CD4-positive, alpha-beta T cell (primary cell): ENCODE results near the gene CFAP20DC. TPM values are rescaled to one million over a fixed set of nuclear protein-coding genes. Genes with fewer than 3 reads are reported as not detected.

Source experiments
- ATAC-seq: fragments of 200-7000 bp; cut with Tn5 transposase; one replicate; pipeline ENCODE4 v1.10.0; 2022; ENCODE audit warnings: mild to moderate bottlenecking; ENCODE audit not compliant: poor library complexity
- CTCF ChIA-PET: fragments of 350-600 bp; sonication (Branson Sonifier 250); formaldehyde crosslinking; loops from one replicate; lab custom pipeline; 2021; ENCODE audit warnings: antibody characterized with exemption, inconsistent platforms; lab: Charles Lee
- POLR2A ChIA-PET: fragments of 350-600 bp; sonication (Branson Sonifier 250); formaldehyde crosslinking; loops from one replicate; lab custom pipeline; 2021; ENCODE audit warnings: antibody characterized with exemption, inconsistent platforms; lab: Charles Lee
- DNase-seq, 14 experiments: peaks; one replicate each; pipeline ENCODE4 v3.0.0-alpha.2; 2013 to 2020; ENCODE audit warnings: mixed read lengths in 2 of 14
- H3K27ac ChIP-seq, 2 donors: one replicate each; pipeline versions ENCODE4 v1.5.1 to v1.7.0; 2013; ENCODE audit warnings: low read length in 2 of 2, low read depth in 1 of 2, mild to moderate bottlenecking in 1 of 2
- H3K27me3 ChIP-seq, 2 experiments: 1 replicate in 1 of 2; 2 replicates in 1 of 2; pipeline versions ENCODE4 v1.6.1 to v1.7.0; 2013; ENCODE audit warnings: low read length in 2 of 2, control low read depth in 1 of 2, mild to moderate bottlenecking in 1 of 2, moderate library complexity in 1 of 2; ENCODE audit not compliant: insufficient read depth in 2 of 2, control insufficient read depth in 1 of 2
- H3K36me3 ChIP-seq: one replicate; pipeline ENCODE4 v1.6.1; 2013; ENCODE audit warnings: low read length, control low read depth; ENCODE audit not compliant: insufficient read depth
- H3K4me1 ChIP-seq: one replicate; pipeline ENCODE4 v1.6.1; 2013; ENCODE audit warnings: low read length, control low read depth; ENCODE audit not compliant: insufficient read depth
- H3K4me3 ChIP-seq: one replicate; pipeline ENCODE4 v1.5.1; 2013; ENCODE audit warnings: mild to moderate bottlenecking, low read length, moderate library complexity
- H3K9me3 ChIP-seq, 2 experiments: 1 replicate in 1 of 2; 2 replicates in 1 of 2; pipeline versions ENCODE4 v1.6.1 to v1.7.0; 2013; ENCODE audit warnings: low read length in 2 of 2, mild to moderate bottlenecking in 2 of 2, control low read depth in 1 of 2, moderate library complexity in 1 of 2; ENCODE audit not compliant: control insufficient read depth in 1 of 2, insufficient read depth in 1 of 2
- H3K27ac Mint-ChIP-seq: one replicate; pipeline ENCODE4 v1.8.0; 2020; ENCODE audit warnings: mixed read lengths
- H3K27me3 Mint-ChIP-seq: one replicate; pipeline ENCODE4 v1.8.0; 2021; ENCODE audit warnings: mixed read lengths
- H3K36me3 Mint-ChIP-seq: one replicate; pipeline ENCODE4 v1.8.0; 2021; ENCODE audit warnings: low read depth, mixed read lengths
- H3K4me1 Mint-ChIP-seq: one replicate; pipeline ENCODE4 v1.8.0; 2021; ENCODE audit warnings: low read depth, mixed read lengths
- H3K4me3 Mint-ChIP-seq: one replicate; pipeline ENCODE4 v1.8.0; 2020; ENCODE audit warnings: mild to moderate bottlenecking, mixed read lengths
- H3K9me3 Mint-ChIP-seq: one replicate; pipeline ENCODE4 v1.8.0; 2020; ENCODE audit warnings: mixed read lengths
- intact Hi-C, 2 experiments: fragments of 100-400 bp; cut with DNase I in 1 of 2; cut with micrococcal nuclease in 1 of 2; formaldehyde crosslinking; loops; one replicate each; pipeline versions ENCODE4 v1.15.1 to v1.9.0; 2023 to 2025; cut with DNase I, micrococcal nuclease
- total RNA-seq, 174 experiments: library from RNA in 2 of 174; stranded (reverse) in 2 of 174; gene quantifications; one replicate each; pipeline ENCODE4 v1.2.3 and lab custom pipeline; 2021 to 2026
- TF ChIP-seq, protein P1 (sequence below): fragments of 200-600 bp; IDR thresholded peaks from one replicate; pipeline ENCODE4 v1.8.0; 2022; ENCODE audit warnings: antibody characterized with exemption, mild to moderate bottlenecking

Gene CFAP20DC
- total RNA-seq, 2 experiments from 2014 or later, result 0.11 to 0.20 TPM

- POLR2A ChIA-PET, result no interaction called here
- ATAC-seq, result no peak
Observed at GRCh38 chr3:58720526-58720925, 329.3 kb downstream of the CFAP20DC start.

GRCh38 chr3:58719684-58720083 lies 330.1 kb downstream of the CFAP20DC start:
- H3K36me3 Mint-ChIP-seq, result no peaks in the 10 kb centered on the region
- DNase-seq (no peak), ATAC-seq (no peak)
- Histone ChIP-seq H3K9me3 (no peaks in the 10 kb centered on the region), H3K4me3 (no peak overlapping the region), H3K4me1 (no peaks in the 10 kb centered on the region), H3K27ac (no peak overlapping the region), H3K36me3 (no peaks in the 10 kb centered on the region), H3K27me3 (peaks cover 0 to 2% of the 10 kb centered on the region in 2 experiments)
- H3K4me3 Mint-ChIP-seq, result no peak overlapping the region
- H3K9me3 Mint-ChIP-seq, result no peaks in the 10 kb centered on the region
- no peaks in the 10 kb centered on the region for H3K4me1 Mint-ChIP-seq
- TF ChIP-seq, protein P1, sequence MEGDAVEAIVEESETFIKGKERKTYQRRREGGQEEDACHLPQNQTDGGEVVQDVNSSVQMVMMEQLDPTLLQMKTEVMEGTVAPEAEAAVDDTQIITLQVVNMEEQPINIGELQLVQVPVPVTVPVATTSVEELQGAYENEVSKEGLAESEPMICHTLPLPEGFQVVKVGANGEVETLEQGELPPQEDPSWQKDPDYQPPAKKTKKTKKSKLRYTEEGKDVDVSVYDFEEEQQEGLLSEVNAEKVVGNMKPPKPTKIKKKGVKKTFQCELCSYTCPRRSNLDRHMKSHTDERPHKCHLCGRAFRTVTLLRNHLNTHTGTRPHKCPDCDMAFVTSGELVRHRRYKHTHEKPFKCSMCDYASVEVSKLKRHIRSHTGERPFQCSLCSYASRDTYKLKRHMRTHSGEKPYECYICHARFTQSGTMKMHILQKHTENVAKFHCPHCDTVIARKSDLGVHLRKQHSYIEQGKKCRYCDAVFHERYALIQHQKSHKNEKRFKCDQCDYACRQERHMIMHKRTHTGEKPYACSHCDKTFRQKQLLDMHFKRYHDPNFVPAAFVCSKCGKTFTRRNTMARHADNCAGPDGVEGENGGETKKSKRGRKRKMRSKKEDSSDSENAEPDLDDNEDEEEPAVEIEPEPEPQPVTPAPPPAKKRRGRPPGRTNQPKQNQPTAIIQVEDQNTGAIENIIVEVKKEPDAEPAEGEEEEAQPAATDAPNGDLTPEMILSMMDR, result no peak
- CTCF ChIA-PET, result no interaction called here
- no peak overlapping the region for H3K27ac Mint-ChIP-seq
- POLR2A ChIA-PET, result no interaction called here
- H3K27me3 Mint-ChIP-seq, result no peaks in the 10 kb centered on the region
- intact Hi-C loops, result no loop called here

More at GRCh38 chr3:58720526-58720925, 329.3 kb downstream of the CFAP20DC start:
- H3K27ac ChIP-seq, result no peak overlapping the region
- H3K36me3 ChIP-seq, result no peaks in the 10 kb centered on the region
- TF ChIP-seq, protein P1, result no peak
- CTCF ChIA-PET, result no interaction called here
- Mint-ChIP-seq H3K36me3 (no peaks in the 10 kb centered on the region), H3K4me3 (no peak overlapping the region), H3K27ac (no peak overlapping the region), H3K4me1 (no peaks in the 10 kb centered on the region), H3K9me3 (no peaks in the 10 kb centered on the region), H3K27me3 (no peaks in the 10 kb centered on the region)
- intact Hi-C loops, result no loop called here
- peaks cover 0 to 2% of the 10 kb centered on the region in 2 experiments for H3K27me3 ChIP-seq
- no peak for DNase-seq
- no peak overlapping the region for H3K4me3 ChIP-seq
- no peaks in the 10 kb centered on the region for H3K4me1 ChIP-seq
- H3K9me3 ChIP-seq, result no peaks in the 10 kb centered on the region

DNA sequence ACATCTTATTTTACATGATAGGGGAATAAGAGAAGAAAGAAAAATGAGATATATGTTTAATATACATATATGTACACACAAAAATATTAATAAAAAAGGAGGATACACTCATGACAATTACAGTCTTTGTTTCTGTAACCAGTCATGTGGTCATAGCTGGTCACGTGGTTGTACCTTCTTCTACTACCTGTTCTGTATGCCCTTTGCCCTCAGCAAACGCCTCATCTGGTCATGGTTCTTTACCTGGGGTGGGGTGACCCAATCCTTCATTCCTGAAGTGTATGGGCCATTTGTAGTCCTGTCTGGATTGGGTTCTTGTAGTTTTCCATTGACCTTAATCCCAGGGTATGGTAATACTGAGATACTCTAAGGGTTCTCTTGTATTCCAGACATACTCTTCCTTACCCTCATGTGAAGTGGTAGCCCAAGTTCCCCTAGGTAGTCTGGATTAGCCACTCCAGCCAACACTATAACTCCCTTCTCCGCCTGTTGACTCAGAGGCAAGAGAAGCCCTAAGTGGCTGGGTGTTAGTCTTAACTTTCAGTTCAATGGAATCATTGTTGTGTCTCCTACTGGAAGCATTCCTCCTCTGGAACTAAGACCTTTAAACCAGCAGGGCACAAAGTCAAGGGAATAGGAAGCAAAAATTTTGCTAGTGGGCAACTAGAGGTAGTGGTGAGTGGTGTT lies 336.0 kb downstream of the CFAP20DC start:
- Histone ChIP-seq H3K4me1 (no peaks in the 10 kb centered on the region), H3K27me3 (no peaks in the 10 kb centered on the region), H3K9me3 (peaks cover 0 to 5% of the 10 kb centered on the region in 2 experiments), H3K36me3 (no peaks in the 10 kb centered on the region), H3K27ac (no peak overlapping the region), H3K4me3 (no peak overlapping the region)
- H3K4me3 Mint-ChIP-seq, result no peak overlapping the region
- TF ChIP-seq, protein P1, result no peak
- ATAC-seq (no peak), DNase-seq (no peak)
- H3K27me3 Mint-ChIP-seq, result no peaks in the 10 kb centered on the region
- H3K27ac Mint-ChIP-seq, result no peak overlapping the region
- no peaks in the 10 kb centered on the region for H3K9me3 Mint-ChIP-seq
- H3K4me1 Mint-ChIP-seq, result no peaks in the 10 kb centered on the region
- ChIA-PET CTCF (no interaction called here), POLR2A (no interaction called here)
- intact Hi-C loops, result no loop called here
- H3K36me3 Mint-ChIP-seq, result no peaks in the 10 kb centered on the region
